Adipose tissue (tissue), 3 donors: ENCODE measurements around the gene ZNF513. TPM values are rescaled to one million over a fixed set of nuclear protein-coding genes. Genes with fewer than 3 reads are reported as not detected.
"Not testable (repeated sequence)": the region's sequence is repeated elsewhere in the genome, so short reads cannot be mapped to it uniquely, and the experiment has no call there.

Source experiments
- H3K27ac ChIP-seq: one replicate; pipeline ENCODE4 v1.5.1; 2013; ENCODE audit warnings: low read depth, low read length
- whole genome bisulfite sequencing, 3 donors: extraction: QIAGEN DNeasy Blood & Tissue Kit; methylation state at CpG; one replicate each; pipeline ENCODE4 v1.1.7; 2013; 5-methylcytosine and 5-hydroxymethylcytosine counted together
- polyA plus RNA-seq, 3 donors: library from polyadenylated mRNA; stranded (reverse); fragments of 200-250 nt; gene quantifications; one replicate each; pipeline ENCODE4 v1.2.3, GENCODE V29; 2013
- donor health status: healthy with polysubstance abuse.
- donor health status: Bipolar disorder and iron deficiency.
- donor health status: healthy.

The ZNF513 gene
- polyA plus RNA-seq, 3 donors, result 8.6 to 19.9 (median 12.5) TPM

DNA sequence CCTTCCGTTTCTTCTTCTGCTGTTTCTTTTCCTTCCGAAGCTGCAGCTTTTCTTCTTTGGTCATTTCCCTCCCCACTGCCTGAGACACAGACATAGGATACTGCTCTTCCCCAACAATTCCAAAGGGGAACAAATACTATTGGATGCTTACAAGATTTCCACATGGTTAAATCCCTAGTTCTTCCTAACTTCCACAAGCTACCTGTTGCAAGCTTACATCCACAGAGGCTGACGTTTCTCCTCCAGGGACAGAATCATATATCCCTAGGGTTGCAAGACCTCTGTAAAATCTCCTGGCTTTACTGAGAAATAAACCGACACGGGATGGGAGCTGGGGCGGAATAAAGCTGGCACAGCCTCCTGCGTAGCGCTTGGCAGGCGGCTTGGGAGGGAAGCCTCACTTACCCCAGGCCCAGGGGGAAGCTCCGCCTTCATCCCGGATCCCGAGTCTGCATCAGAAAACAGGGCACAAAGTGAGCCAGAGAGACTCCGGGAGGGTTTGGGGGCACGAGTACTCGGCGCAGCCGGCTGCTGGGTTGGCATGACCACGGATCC lies 11.0 kb downstream of the ZNF513 start:
- 1 to 2% (median 1%) methylated on average over 18 of the region's 18 CpGs for WGBS, 3 donors
- peak overlapping the region; percentile 21 for H3K27ac ChIP-seq

DNA sequence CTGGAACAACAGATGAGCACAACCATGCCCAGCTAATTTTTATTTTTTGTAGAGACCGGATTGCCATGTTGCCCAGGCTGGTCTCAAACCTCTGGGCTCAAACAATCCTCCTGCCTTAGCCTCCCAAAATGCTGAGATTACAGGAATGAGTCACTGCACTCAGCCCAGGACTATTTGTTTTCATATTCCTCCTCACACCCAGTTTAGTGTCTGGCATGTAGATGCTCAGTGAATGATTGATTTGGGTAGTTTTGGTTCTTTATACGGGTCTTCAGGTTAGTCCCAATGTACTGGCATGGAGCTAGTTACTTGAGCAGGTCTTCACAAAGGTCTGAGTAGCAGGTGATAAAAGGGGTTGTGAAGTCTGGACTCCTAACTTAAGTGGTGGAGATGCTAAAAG lies 16.6 kb downstream of the ZNF513 start:
- H3K27ac ChIP-seq, result no peak overlapping the region
- 75 to 90% (median 87%) methylated on average over 2 of the region's 2 CpGs for WGBS, 3 donors

DNA sequence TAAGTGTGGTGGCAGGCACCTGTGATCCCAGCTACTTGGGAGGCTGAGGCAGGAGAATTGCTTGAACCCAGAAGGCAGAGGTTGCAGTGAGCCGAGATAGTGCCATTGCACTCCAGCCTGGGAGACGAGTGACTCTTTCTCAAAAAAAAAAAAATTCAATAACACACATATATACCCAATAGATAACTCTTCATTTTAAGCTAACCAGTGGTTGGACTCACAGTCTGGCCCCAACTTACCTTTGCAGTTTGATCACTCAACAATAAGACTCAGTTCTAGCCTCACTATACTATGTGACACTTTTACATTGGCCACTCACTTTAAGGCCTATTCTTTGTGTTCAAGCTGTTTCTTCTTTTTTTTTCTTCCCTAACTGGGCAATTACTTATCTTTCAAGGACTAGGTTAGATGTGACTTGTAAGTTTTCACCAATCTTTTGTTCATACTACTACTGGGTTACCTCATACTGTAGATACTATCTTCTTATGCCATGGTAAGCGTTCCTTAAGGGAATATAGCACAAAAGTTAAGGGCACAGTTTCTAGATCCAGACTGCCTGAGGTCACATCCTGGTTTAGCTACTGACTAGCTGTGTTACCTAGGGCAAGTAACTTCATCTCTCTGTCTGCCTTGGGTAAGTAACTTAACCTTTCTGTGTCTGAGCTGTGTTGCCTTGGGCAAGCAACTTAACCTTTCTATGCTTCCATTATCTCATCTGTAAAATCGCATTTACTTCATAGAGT lies 17.7 kb downstream of the ZNF513 start:
- no peak overlapping the region for H3K27ac ChIP-seq
- 90 to 94% (median 93%) methylated on average over 4 of the region's 4 CpGs for WGBS, 3 donors

DNA sequence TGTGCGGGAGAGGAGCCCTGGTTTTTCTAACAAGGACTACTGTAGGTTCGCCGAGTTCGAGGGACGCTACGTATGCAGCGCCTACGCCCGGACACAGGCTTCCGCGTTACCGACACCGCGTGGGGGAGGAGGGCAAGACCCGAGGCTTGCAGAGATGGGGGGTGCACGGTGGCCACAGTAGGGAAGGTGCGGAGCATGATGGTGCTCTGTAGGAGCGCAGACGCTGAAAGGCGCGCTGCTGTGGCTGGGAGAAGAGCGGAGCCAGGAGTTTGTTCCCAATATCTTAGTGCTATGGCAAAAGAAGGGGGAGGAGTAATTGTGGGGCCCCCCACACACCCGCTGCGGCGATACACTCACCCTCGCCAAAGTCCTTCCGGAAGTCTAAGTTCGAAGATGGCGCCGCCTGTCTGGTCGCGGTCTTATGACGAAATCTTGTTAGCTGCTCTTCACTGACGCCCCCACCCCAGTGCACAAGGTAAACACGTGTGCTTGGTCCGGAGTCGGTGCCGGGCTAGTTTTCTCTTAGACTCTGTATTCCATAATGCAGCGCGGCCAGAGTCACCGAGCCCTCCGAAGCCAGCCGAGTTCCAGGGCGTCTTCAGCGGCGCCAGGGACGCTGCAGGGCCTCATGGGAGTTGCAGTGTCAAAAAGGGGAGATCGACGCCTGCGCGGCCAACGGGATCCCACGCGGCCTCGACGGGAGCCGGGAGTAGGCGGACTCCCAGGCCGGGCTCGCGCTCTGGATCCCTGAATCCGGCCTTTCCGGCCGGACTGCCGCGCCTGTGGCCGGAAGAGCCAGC lies 24.0 kb downstream of the ZNF513 start, which contains the start of gene GTF3C2:
Gene GTF3C2, minus strand, starts transcription at position 383 of the 800 bp plus-strand sequence. CDS start 13,210 bp downstream, outside the sequence.
- peak within 1 kb of the TSS; percentile 60 for H3K27ac ChIP-seq
- WGBS, 3 donors, result 0% methylated on average over 67 of the region's 67 CpGs

DNA sequence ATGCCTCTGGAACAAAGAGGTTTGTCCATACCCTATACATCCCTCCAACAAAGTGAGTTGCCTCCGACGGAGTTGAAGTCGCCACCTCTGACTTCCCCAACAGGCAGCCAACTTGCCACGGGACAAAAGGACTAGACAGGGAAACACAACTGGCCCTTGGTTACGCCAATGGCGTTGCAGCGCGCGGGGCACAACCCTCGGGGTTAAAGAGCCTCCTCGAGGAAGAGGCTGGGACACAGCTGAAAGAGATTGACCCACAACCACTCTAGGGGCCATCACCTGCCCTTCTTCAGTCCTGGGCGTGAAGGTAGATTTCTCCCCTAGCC lies 24.5 kb downstream of the ZNF513 start:
- H3K27ac ChIP-seq, result no peak overlapping the region
- WGBS, 3 donors, result 0 to 1% (median 0%) methylated on average over 12 of the region's 12 CpGs

DNA sequence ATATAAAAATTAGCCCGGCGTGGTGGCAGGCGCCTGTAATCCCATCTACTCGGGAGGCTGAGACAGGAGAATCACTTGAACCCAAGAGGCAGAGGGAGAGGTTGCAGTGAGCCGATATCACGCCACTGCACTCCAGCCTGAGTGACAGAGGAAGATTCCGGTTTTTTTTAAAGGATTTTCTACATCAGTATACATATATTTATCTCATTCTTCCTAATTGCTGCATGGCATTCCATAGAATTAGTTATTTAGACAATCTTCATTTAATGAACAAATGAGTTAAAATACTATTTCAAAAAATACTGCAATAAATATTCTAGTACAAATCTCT lies 26.0 kb downstream of the ZNF513 start:
- H3K27ac ChIP-seq, result no peak overlapping the region
- 87 to 94% (median 89%) methylated on average over 7 of the region's 7 CpGs for WGBS, 3 donors

DNA sequence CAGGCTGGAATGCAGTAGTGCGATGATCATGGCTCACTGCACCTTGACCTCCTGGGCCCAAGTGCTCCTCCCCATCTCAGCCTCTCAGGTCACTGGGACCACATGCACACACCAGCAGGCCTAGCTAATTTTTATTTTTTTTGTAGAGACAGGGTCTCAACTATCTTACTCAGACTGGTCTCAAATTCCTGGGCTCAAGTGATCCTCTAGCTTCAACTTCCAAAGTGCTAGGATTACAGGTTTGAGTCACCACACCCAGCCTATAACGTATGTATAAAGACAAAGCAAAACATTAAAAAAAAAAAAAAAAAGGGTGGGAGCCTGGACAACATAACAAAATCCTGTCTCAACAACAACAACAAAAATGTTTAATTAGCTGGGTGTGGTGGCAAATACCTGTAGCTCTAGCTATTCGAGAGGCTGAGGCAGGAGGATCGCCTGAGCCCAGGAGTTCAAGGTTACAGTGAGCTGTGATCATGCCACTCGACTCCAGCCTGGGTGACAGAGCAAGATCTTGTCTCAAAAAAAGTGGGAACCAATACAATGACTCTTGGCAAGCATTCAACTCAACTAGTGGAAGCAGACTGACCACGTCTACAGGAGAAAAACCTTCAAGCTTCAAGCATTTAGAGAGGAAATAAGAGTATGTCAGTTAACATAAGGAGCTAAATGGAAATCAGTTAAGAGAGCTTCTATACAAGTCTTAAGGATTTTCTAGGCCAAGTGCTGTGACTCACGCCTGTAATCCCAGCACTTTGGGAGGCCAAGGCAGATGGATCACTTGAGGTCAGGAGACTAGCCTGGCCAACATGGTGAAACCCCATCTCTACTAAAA lies 26.6 kb downstream of the ZNF513 start:
- no peak overlapping the region for H3K27ac ChIP-seq
- WGBS, 3 donors, result 71 to 75% (median 73%) methylated on average over 7 of the region's 7 CpGs

DNA sequence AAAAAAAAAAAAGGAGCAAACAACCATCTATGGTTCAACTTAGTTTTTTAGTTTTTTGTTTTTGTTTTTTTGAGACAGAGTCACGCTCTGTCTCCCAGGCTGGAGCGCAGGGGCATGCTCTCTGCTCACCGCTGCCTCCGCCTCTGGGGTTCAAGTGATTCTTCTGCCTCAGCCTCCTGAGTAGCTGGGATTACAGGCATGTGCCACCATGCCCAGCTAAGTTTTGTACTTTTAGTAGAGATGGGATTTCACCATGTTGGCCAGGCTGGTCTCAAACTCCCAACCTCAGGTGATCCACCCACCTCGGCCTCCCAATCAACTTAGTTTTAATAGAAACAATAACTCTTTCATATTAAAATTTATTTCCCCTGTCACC lies 27.2 kb downstream of the ZNF513 start:
- not testable (repeated sequence) for H3K27ac ChIP-seq
- 93 to 97% (median 95%) methylated on average over 5 of the region's 5 CpGs for WGBS, 3 donors

DNA sequence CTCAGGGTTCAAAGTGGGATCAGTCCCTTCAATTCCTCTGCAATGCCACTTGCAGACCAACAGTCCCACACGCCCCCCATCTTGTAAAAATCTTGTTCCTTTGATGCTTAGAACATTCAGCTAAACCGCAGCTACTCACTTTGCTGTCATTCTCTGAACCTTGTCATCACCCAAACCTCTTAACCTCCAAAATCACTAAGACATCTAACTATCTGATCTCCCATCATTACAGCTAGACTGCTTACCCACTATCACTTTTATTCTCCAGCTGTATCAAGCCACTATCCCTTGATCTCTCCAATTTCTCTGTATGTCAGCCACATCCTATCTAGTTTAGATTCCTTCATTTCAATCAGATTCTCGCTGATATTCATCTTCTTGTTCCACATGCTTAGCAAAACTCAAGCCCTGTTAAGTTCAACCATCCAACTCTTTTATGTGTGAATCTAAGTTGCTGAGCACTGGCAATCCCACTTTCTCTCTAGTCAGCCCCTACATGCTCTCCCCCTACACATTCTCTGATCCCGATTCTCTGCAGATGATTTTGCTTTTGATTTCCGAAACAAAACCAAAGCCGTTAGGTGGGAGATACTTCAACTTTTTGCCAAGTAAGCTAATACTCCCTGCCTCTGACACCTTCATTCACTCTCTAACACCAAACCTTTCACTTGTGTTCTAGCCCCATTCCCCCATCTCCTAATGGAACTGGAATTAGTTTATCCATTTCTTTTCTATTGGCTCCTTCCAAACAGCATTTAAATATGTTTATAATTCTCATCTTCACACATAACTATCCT lies 28.5 kb downstream of the ZNF513 start:
- H3K27ac ChIP-seq, result no peak overlapping the region
- 77 to 83% (median 77%) methylated on average over 6 of the region's 6 CpGs for WGBS, 3 donors

DNA sequence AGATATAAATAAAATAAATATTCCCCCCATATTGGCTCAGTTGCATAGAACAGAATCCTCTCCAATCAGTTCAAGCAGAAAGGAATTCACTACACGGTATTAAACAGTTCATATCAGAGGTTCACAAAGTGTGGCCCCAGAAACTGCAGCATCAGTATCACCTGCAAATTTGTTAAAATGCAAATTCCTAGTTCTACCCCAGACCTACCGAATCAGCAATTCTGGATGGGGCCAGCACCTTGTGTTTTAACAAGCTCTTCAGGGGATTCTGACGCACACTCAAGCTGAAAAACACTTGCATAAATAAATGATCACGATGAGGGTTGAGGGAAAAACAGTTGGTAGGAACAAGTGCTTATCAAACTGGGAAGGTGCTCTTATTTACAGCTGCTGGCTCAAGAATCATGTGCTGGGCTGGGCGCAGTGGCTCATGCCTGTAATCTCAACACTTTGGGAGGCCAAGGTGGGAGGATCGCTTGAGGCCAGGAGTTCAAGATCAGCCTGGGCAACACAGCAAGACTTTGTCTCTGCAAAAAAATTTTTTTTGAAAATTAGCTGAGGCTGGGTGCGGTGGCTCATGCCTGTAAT lies 30.3 kb downstream of the ZNF513 start:
- H3K27ac ChIP-seq, result no peak overlapping the region
- 57 to 90% (median 87%) methylated on average over 7 of the region's 7 CpGs for WGBS, 3 donors

DNA sequence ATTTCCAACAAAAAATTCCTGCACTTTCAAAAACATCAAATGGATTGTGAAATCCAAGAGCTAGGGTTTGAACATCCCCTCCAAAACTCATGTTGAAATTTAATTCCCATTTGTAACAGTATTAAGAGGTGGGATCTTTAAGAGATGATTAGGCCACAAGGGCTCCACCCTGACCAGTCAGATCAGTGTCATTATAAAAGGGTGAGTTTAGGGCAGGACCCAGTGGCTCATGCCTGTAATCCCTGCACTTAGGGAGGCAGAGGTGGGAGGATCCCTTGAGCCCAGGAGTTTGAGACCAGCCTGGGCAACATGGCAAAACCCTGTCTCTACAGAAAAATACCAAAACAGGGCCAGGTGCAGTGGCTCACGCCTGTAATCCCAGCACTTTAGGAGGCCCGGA lies 32.9 kb downstream of the ZNF513 start:
- WGBS, 3 donors, result 94 to 97% (median 95%) methylated on average over 2 of the region's 2 CpGs

DNA sequence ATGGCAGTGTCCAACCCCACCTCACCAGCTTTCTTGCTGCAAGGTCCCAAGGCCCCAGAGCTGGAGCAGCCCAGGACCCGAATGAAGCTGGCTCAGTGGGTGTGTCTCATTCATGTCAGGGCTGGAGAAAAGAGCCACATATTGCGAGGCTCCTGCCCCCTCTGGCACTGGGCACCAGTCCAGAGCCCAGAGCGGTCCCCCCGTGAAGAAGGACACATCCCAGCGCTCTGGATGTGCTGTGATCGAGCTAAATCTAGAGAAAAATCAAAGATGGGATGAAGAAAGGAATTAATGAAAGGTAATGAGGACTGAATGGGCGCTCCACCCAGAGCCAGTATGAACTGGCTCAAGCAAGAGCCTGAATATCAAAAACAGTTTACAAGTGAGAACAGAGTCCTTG lies 44.4 kb downstream of the ZNF513 start:
- WGBS, 3 donors, result 92 to 95% (median 94%) methylated on average over 7 of the region's 7 CpGs
- H3K27ac ChIP-seq, result no peak overlapping the region

More for the DNA sequence above, 32.9 kb downstream of the ZNF513 start:
- no peak overlapping the region for H3K27ac ChIP-seq

DNA sequence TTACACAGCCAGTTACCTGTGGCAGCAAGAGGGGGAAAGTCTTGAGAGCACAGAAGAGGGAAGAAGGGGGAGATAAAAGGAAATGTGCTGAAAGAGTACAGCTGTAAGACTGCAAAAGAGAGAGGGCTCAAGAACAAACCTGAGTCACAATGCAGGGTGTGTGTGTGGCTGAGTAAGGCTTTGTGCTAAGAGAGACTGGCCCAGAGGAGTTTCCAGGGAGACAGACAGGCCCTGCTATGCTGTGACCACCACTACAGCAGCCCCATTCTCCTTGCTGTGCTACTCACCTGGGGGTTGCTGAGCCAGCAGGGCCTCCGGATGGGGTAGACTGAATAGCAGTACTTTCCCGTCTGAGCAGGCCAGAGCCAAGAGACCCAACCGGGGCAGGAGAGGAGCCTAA lies 45.2 kb downstream of the ZNF513 start:
- WGBS, 3 donors, result 86 to 95% (median 93%) methylated on average over 3 of the region's 3 CpGs
- no peak overlapping the region for H3K27ac ChIP-seq

Other genes starting within 250 kb of the ZNF513 start
- 10 to 100 TPM; 51.7 to 66.5 (median 51.8) TPM for gene PREB, start 246.1 kb downstream of the ZNF513 start, polyA plus RNA-seq
- not detected for gene PRR30, start 241.3 kb downstream of the ZNF513 start, polyA plus RNA-seq
- under 1 TPM; 0.01 to 0.22 (median 0.18) TPM for gene TCF23, start 231.7 kb downstream of the ZNF513 start, polyA plus RNA-seq
- 100 to 1,000 TPM in 2 of 3 donors, 10 to 100 TPM in 1; 93.7 to 176 (median 170) TPM for gene ATRAID, start 168.7 kb downstream of the ZNF513 start, polyA plus RNA-seq
- 100 to 1,000 TPM in 1 of 3 donors, 10 to 100 TPM in 2; 23.4 to 287 (median 33.4) TPM for gene SLC5A6, start 168.5 kb downstream of the ZNF513 start, polyA plus RNA-seq
- 10 to 100 TPM; 11.1 to 18.6 (median 15.9) TPM for gene CAD, start 163.4 kb downstream of the ZNF513 start, polyA plus RNA-seq
- under 1 TPM; 0.08 to 0.22 (median 0.22) TPM for gene SLC30A3, start 117.7 kb downstream of the ZNF513 start, polyA plus RNA-seq
- under 1 TPM in 1 of 3 donors, not detected in 2; 0.07 TPM for gene DNAJC5G, start 105.3 kb downstream of the ZNF513 start, polyA plus RNA-seq
- 1 to 10 TPM in 1 of 3 donors, under 1 TPM in 2; 0.03 to 1.3 (median 0.90) TPM for gene TRIM54, start 98.3 kb downstream of the ZNF513 start, polyA plus RNA-seq
- 1 to 10 TPM in 2 of 3 donors, under 1 TPM in 1; 0.83 to 1.8 (median 1.7) TPM for gene UCN, start 72.3 kb downstream of the ZNF513 start, polyA plus RNA-seq
- gene MPV17, start 57.6 kb downstream of the ZNF513 start, polyA plus RNA-seq, result 100 to 1,000 TPM in 1 of 3 donors, 10 to 100 TPM in 2; 39.8 to 103 (median 76.3) TPM
- 10 to 100 TPM; 18.0 to 23.9 (median 21.4) TPM for gene GTF3C2, start 24.0 kb downstream of the ZNF513 start, polyA plus RNA-seq
- 10 to 100 TPM; 37.7 to 42.5 (median 40.6) TPM for gene EIF2B4, start 10.4 kb downstream of the ZNF513 start, polyA plus RNA-seq
- gene SNX17, start 10.1 kb downstream of the ZNF513 start, polyA plus RNA-seq, result 100 to 1,000 TPM in 2 of 3 donors, 10 to 100 TPM in 1; 49.3 to 104 (median 101) TPM
- gene PPM1G, start 28.9 kb upstream of the ZNF513 start, polyA plus RNA-seq, result 10 to 100 TPM; 40.7 to 79.5 (median 46.3) TPM
- 10 to 100 TPM; 44.9 to 67.0 (median 65.7) TPM for gene NRBP1, start 47.9 kb upstream of the ZNF513 start, polyA plus RNA-seq
- gene KRTCAP3, start 61.6 kb upstream of the ZNF513 start, polyA plus RNA-seq, result 10 to 100 TPM in 1 of 3 donors, 1 to 10 TPM in 2; 2.4 to 52.8 (median 6.1) TPM
- 10 to 100 TPM; 11.3 to 23.7 (median 13.3) TPM for gene IFT172, start 109.0 kb upstream of the ZNF513 start, polyA plus RNA-seq
- 100 to 1,000 TPM in 1 of 3 donors, 10 to 100 TPM in 2; 38.5 to 158 (median 53.5) TPM for gene FNDC4, start 114.5 kb upstream of the ZNF513 start, polyA plus RNA-seq
- 1 to 10 TPM in 2 of 3 donors, not detected in 1; 3.0 to 5.7 TPM for gene GCKR, start 116.1 kb upstream of the ZNF513 start, polyA plus RNA-seq
- 10 to 100 TPM in 1 of 3 donors, 1 to 10 TPM in 2; 5.4 to 18.8 (median 7.4) TPM for gene ZNF512, start 202.3 kb upstream of the ZNF513 start, polyA plus RNA-seq
- gene CCDC121, start 248.3 kb upstream of the ZNF513 start, polyA plus RNA-seq, result 1 to 10 TPM; 1.5 to 4.7 (median 1.7) TPM
- gene GPN1, start 248.3 kb upstream of the ZNF513 start, polyA plus RNA-seq, result 10 to 100 TPM; 19.7 to 25.7 (median 20.2) TPM